HG03575 (cell line): Measurements from ENCODE around the gene MAP3K20.

Source experiments
- ATAC-seq: cut with Tn5 transposase; IDR thresholded peaks from one replicate; pipeline ENCODE4 v1.9.1; 2021; ENCODE audit not compliant: unreplicated experiment, insufficient number of reproducible peaks, low FRiP score; ENCODE audit errors: extremely low read depth

Gene MAP3K20

DNA sequence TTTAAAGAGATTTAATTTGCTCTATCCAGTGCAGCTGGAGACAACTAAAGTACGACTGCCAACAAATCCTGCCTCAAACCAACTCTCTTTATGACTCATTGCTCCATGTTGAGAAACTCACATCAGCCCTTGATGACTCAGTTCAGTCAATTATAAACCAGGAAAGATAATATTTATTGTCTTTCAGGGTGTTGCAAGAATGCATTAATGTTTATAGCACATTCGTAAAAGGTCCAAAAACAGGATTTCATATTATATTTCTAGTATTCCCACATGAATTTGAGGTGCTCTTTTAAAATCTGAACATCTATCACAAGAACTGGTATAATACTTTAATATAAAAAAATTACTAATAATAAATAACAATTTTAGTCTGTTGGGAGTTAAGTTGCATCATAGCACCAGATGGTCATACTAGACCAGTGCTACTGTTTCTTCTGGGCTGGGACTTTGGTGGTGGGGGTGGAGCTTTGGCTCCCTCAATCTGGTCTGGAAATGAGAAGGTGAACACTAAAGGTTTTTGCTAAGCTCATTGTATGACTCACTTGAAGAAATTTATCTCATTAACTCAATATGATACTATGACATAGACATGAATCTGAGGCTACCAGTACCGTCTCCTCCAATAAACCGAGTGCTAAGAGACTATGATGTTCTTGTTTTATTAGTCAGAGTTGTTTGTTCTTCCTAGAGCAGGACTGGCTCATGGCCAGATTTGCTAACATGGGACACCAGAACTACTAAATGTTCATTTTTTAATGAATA is 26.6 kb upstream of the MAP3K20 start:
- ATAC-seq: peak; percentile 65

DNA sequence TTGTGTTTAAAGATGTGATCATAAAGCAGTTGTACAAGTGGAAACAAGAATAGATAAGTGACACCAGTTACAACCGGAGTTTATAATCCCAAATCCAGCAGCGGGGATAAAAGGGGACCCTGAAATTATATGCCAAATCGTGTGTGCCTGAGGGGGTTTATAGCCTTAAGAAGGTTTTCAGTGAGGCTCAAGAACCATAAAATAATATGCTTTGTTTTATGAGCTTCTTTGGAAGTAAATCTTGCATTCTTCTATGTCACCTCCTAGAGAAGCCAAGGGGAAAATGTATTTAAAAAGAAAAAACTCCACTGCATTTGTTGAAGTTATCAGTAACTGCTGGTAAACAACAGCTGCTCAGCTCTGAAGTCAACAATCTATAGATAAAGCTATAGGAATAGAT is 25.8 kb upstream of the MAP3K20 start:
- ATAC-seq: no peak

DNA sequence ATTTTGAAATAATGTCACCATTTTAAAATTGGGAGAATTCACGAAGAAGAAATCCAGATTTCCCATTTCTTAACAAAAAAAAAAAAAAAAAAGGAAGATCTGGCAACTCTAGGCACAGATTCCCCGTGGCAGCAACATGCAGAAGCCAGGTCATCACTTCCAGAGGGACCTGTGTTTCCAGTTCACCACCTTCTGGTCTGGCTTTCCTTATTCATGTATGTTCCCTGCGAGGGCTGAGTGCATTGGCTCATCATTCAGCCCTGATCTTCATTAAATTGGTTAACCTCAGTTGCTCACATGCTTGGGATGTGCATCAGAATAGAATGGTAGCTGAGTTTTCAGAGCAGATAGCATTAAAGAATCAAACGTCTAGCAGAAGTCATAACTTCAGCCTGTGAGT is 25.0 kb upstream of the MAP3K20 start:
- no peak for ATAC-seq

DNA sequence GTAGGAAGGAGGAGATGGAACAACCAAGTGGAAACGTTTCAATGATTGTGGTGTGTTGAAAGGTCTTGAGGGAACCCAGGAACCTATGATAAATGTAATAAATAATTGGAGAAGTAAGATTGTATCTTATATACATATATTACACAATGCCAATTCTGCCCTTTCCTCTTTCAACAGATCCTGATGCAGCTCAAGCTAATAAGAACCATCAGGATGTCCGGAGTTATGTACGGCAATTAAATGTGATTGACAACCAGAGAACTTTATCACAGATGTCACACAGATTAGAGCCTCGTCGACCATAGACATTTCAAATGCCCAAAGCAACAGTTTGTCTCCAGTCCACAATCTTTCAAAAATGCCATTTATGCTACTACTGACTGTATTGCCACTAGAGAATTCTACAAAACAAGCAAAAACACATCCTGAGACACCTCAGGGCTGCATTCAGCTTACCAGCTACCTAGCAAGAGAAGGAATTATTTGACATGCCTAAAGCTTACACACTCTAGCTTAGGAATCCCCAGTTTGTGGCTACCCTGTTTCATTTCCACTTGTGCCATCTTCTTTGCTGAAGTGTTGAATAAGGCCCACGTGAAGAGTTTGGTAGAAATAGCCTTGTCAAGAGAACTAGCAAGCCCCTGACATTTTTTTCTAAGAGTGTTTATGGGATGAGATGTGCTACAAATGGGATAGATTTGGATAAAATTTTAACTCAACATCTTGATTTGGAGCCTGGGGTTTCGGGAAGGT is 24.0 kb upstream of the MAP3K20 start:
- ATAC-seq: no peak

DNA sequence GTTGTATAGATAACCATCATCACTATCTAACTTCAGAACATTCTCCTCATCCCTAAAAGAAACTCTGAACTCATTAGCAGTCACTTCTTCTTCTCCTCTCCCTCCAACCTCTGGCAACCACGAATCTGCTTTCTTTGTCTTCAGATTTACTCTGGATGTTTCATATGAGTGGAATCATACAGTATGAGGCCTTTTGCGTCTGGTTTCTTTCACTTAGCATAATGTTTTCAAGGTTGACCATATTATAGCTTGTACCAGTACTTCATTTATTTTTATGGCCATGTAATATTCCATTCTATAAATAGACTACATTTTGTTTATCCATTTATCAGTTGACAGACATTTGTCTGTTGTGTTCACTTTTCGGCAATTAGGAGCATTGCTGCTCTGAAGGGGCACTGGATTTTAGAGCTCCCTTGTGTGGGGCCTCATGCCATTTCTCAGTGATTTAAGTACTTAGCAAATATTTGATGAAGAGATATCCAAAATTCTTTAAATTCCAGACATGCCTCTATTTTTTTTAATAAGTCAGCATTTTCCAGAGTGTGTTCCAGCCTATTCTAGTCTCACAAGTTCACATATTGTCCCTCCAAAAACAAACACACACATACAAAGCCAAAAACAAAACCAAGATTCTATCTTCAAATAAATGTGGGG is 22.5 kb upstream of the MAP3K20 start:
- no peak for ATAC-seq

DNA sequence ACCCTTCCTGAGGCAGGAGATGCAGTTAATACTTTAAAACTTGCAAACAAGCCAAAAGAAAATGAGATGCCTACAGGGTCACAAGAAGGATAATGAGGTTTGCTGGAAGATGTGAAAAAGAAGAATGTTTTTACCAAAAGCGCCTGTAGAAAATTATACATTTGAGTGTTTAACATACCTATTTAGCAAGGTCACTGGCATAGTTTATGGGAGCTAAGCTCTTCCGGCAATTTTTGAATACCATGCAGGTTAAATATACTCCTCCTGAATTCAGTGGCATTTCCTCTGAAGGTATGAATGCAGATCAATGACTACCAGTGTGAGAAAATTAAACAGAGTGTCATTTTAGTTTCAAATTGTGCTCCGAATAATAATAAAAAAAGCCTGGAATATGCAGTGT is 21.2 kb upstream of the MAP3K20 start:
- ATAC-seq: no peak

DNA sequence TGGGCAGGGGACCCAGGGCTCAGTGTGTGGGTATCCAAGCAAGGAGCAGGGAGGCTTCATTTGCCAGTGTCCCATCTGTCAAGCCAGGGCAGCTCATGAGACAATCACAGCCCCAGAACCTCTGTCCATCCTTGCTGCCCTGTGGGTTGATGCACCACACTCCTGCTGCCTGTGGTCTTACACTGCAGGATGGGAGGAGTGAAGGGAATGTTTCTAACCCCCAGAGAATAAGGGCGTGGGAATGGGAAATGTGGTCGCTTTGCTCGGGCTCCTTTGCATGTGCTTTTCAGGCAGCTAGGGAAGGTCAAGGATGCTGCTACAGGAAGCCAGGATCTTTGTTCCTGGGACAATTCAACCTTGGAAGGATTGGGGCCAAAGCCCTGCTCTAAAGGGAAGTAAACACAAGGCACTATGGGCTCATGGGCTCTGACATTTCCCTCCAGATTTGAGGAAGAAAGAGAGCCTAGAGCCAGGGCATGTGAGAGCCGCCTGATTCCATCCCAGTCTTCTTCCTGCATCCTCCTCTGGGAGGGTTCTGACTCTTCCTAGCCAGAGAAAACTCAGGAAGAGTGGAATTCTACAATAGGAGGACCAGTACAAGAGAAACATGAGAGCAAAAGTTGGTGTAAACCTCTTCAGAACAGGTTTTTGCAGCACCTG is 18.8 kb upstream of the MAP3K20 start:
- no peak for ATAC-seq

DNA sequence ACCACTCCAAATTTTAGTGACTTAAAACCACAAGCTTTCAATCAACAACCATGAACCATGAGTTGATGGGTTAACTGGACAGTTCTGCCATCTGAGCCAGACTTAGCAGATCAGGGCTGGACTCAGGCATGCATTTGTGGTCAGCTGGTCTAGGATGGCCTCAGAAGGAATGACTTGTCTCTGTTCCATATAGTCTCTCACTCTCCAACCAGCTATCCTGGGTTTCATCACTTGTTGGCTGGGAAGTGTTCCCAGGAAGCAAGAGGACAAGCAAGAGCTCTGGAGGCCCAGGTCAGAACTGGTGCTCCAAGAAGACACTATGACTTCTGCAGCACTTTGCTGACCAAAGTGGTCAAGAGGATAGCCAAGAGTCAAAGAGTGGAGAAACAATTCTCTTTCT is 17.5 kb upstream of the MAP3K20 start:
- ATAC-seq: no peak

DNA sequence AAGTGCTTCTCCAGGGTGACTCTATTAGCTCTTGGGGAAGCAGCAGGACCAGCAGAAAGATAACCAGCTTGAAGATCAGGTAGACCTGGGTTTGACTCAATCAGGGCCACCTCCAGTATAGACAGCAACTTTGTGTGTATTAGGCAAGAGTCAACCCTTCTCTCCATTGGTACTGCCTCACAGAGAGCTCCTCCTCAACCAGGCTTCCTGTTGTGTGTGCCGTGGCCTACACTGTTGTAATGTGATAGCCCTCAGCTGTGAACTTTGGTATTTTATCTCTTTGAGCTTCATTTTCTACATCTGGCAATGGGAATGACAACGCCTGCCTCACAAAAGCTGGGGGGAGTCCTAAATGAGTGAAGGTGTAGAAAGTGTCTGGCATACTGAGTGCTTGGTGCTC is 17.0 kb upstream of the MAP3K20 start:
- no peak for ATAC-seq

DNA sequence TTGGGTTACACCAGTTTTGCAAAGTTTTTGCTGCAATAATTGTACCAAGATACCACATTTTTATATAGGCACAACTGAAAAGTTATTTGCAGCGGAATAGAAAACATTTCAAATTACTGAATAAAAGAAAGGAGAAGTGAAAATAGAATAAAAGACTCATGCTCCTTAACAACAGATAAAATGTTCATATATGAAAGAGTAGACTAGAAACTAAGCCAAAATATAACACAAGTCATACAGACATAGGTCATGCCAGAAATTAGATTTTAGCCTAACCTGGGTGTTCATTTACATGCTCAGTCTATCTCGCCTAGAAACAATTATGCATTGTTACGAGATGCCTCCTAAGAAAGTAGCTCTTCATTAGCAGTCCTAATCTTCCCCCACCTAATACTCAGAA is 16.4 kb upstream of the MAP3K20 start:
- ATAC-seq: no peak

DNA sequence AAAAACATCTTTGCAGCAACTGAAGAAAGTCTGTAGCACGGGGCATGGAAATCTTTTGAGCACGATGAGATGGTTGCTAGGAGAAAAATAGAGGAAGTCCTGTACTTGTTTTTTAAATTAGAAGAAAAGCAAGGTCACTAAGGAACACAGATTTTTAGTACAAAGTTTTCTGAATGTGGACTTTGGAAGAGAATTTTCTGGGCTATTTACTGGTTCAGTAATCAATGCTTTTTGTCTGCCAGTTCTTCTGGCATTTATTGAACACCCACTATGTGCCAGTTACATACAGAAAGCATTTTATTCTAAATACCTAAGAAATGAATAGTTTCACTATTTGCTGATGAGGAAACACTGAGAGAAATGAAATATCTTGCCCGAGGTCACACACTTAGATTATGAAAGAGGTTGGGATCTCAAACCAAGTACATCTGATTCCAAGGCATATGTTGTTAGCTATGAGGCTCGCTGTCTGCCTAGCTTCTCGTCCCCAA is 15.6 kb upstream of the MAP3K20 start:
- ATAC-seq: no peak

DNA sequence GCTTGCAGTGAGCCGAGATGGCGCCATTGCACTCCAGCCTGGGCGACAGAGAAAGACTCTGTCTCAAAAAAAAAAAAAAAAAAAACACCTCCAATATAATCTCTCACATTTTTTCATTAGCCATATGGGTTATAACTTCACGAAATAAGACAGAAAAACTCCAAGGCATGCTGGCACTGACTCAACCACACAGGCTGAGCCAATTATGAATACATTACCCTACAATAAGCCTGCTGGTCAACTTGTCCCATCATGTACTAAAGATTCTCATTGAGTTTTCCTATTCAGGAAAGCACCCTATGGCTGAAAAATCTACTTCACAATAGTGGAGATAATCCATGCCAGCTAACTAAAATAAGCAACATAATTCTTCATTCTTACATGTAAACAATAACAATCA is 12.8 kb upstream of the MAP3K20 start:
- ATAC-seq: no peak

DNA sequence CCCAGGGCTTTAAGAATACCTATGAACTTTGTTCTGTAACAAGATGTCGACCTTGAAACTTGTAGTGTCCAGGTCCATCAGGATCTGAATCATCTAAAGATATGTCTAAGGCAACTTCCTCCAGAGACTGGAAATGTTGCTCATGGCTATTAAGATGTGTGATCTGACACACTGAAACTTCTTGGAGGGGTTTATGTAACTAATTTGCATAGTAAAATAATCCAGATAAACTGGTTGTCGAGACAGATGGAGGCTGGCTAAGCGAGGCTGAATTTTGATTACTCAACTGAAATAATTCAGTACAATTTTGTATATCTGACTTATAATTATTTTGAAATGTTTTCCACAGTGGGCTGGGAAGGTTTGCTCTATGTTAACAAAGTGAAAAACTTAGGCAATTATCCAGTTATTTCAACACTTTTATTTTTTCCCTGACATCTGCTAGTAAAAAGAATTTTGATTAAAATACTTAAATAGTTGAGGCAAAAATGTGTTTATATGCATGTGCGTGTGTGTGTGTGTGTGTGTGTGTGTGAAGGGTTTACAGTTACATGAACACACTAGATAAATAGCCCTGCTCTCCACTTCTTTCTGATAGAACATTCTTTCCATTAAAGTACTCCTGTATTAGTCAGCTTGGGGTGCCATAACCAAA is 11.4 kb upstream of the MAP3K20 start:
- ATAC-seq: no peak

DNA sequence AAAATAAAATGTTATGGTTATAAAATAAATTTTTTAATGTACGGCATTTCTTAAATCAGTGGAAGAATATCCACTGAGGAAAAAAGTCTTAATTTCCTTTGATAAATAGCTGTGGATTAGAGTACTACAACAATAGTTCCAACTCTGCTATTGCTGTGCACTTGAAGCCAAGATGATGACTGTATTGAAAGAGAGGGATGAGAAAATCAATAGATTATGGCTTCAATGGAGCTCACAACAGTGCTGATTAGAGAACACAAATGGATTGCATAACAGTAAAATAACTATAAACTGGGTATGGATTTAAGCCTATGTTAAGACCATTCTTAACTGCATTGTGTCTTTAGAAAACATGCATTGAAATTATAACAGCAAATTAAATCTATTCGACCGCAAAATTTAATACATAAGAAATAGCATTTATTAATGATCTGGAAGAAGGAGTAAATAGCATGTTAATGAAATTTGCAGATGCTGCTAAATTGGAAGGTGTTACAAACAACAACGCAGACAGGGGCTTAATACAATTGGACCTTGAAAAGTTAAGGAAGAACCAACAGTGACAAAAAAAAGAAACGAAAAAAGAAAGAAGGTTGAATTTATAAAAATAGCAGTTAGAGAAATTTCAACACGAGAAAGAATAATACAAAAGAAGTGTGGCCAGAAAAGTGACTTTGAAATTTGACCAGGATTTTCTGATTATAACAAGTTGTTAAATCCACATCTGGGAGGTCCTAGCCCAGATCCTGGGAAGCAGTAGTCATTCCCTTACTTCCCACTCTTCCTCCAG is 8.6 kb upstream of the MAP3K20 start:
- no peak for ATAC-seq

DNA sequence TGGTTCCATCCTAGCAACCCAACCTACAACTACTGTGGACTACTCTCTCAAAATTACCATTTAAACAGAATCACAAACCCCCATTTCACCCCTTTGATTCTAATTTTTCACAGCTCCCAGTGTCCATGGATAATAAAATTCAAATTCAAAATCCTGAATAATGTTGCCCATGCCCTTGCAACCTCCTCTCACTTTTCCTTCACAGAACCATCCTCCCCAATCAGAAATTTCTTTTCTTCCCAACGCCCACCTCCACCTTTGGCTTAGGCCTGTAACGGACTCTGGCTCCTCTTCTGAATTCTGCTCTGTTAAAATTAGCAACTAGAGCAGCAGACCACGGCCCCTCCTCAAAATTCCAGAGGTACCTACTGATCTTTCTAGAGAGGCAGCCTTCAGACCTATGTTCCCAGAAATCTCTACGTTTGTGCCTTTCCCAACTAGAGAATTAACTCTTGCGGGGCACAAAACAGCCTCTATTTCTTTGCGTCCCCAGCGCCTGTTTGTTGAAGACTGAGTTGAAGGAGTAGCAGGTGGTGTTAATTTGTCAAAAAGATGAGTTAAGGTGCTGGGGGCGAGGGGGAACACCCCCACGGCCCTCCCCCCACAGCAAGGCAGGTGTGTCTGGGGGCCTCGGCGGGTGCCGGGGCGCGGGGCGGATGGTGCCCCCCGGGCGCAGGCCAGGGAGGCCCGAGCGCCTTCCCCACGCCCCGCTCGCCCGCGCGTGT is 428 bp upstream of the MAP3K20 start:
- ATAC-seq: no peak

DNA sequence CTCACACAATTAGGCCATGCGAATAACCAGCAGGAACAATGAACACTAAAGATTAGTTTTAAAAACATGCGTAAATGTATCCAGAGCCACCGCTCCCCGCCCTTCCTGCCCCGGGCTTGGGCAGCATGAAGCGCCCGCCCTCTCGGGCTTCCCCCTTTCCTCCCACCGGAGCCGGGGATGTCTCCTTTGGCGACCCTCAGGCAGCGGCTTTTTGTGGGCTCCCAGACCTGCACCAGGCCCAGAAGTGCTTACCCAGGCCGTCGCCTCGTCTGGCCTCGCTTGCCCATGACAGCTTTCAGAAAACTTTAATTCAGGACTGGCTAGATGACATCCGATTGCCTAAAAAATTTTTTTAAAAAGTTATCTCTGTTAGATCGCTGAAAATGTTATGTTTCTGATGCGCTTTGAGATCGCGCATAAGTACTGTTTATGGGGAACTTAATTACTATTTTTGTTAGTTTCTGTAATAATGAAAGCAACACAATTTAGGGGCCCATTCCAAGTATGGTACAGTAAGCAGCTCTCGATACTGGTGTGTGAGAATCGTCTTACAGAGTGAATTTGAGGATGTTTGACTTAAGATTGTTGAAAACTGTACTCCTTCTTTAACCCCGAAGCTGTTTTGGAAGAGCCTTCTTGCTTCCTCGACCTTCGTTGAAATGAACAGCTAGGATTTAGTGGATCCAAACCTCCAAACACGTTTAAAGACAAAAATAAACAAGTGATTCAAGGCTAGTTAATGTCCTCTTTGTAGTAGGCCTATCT is 1.1 kb downstream of the MAP3K20 start:
- no peak for ATAC-seq
